ENCODE data around the gene C1QTNF8. TPM values are rescaled to one million over a fixed set of nuclear protein-coding genes. Genes with fewer than 3 reads are reported as not detected.

The C1QTNF8 gene
- total and polyA plus RNA-seq, 2 experiments from 2014 or later, result 0.15 TPM; not detected in 1

GRCh38 chr16:1045310-1045992 lies 50.6 kb downstream of the C1QTNF8 start:
- no peaks in the 10 kb centered on the region for H3K9me3 ChIP-seq (ENCODE audit: low read depth)
- TF ChIP-seq CTCF (IDR thresholded peaks at IDR 0.05; ENCODE audit: low read depth, low read length), result no peak
- no peak for DNase-seq (ENCODE audit: low read depth in 1 of 2, low spot score in 1 of 2)
- H3K4me1 ChIP-seq (ENCODE audit: low read depth), result no peaks in the 10 kb centered on the region
- H3K27me3 ChIP-seq, result no peaks in the 10 kb centered on the region
- H3K36me3 ChIP-seq, result no peaks in the 10 kb centered on the region
- H3K27ac ChIP-seq, result no peak overlapping the region
- no peak overlapping the region for H3K4me3 ChIP-seq

GRCh38 chr16:1044460-1045309 lies 51.4 kb downstream of the C1QTNF8 start:
- Histone ChIP-seq H3K36me3 (no peaks in the 10 kb centered on the region), H3K27ac (no peak overlapping the region), H3K4me1 (ENCODE audit: low read depth) (no peaks in the 10 kb centered on the region), H3K9me3 (ENCODE audit: low read depth) (no peaks in the 10 kb centered on the region), H3K27me3 (no peaks in the 10 kb centered on the region), H3K4me3 (no peak overlapping the region)
- TF ChIP-seq CTCF (IDR thresholded peaks at IDR 0.05; ENCODE audit: low read depth, low read length), result no peak
- DNase-seq (ENCODE audit: low read depth in 1 of 2, low spot score in 1 of 2), result no peak

GRCh38 chr16:1043881-1044451 lies 52.1 kb downstream of the C1QTNF8 start:
- Histone ChIP-seq H3K4me1 (ENCODE audit: low read depth) (no peaks in the 10 kb centered on the region), H3K27me3 (no peaks in the 10 kb centered on the region), H3K27ac (no peak overlapping the region), H3K9me3 (ENCODE audit: low read depth) (no peaks in the 10 kb centered on the region), H3K36me3 (no peaks in the 10 kb centered on the region), H3K4me3 (no peak overlapping the region)
- DNase-seq (ENCODE audit: low read depth in 1 of 2, low spot score in 1 of 2), result no peak
- TF ChIP-seq CTCF (IDR thresholded peaks at IDR 0.05; ENCODE audit: low read depth, low read length), result no peak

- Histone ChIP-seq H3K4me3 (no peak overlapping the region), H3K9me3 (ENCODE audit: low read depth) (no peaks in the 10 kb centered on the region), H3K27me3 (no peaks in the 10 kb centered on the region), H3K36me3 (no peaks in the 10 kb centered on the region), H3K27ac (no peak overlapping the region), H3K4me1 (ENCODE audit: low read depth) (no peaks in the 10 kb centered on the region)
- TF ChIP-seq CTCF (IDR thresholded peaks at IDR 0.05; ENCODE audit: low read depth, low read length), result no peak
- DNase-seq (ENCODE audit: low read depth in 1 of 2, low spot score in 1 of 2), result no peak
These were observed 53.2 kb downstream of the C1QTNF8 start for GRCh38 chr16:1042866-1043265.

- no peaks in the 10 kb centered on the region for H3K4me1 ChIP-seq (ENCODE audit: low read depth)
- no peak overlapping the region for H3K27ac ChIP-seq
- H3K27me3 ChIP-seq, result no peaks in the 10 kb centered on the region
- TF ChIP-seq CTCF (IDR thresholded peaks at IDR 0.05; ENCODE audit: low read depth, low read length), result no peak
- no peaks in the 10 kb centered on the region for H3K36me3 ChIP-seq
- no peaks in the 10 kb centered on the region for H3K9me3 ChIP-seq (ENCODE audit: low read depth)
- H3K4me3 ChIP-seq, result no peak overlapping the region
- DNase-seq (ENCODE audit: low read depth in 1 of 2, low spot score in 1 of 2), result no peak
These were observed 53.8 kb downstream of the C1QTNF8 start for GRCh38 chr16:1042049-1042744.

All from cardiac muscle cell (in vitro differentiated cells and primary cell).